ENCODE measurements around the gene ARHGEF16. TPM values are rescaled to one million over a fixed set of nuclear protein-coding genes. Genes with fewer than 3 reads are reported as not detected.
A peak's percentile ranks its signal among the peaks of the same experiment; 100 is the strongest.

ARHGEF16 gene
- polyA plus RNA-seq, 1 of the 3 experiments (the other 2 are of a cell fraction), result 0.18 TPM

GRCh38 chr1:3452866-3453175, 1.6 kb upstream of the ARHGEF16 start:
- no peaks in the 10 kb centered on the region for H3K27me3 ChIP-seq (ENCODE audit: insufficient read depth)
- TF ChIP-seq IRF3 (IDR thresholded peaks at IDR 0.05; ENCODE audit: low read depth, low read length), result no peak
- TF ChIP-seq YY1 (IDR thresholded peaks at IDR 0.05; ENCODE audit: low read depth), result no peak
- no peak for TF ChIP-seq RFX5 (IDR thresholded peaks at IDR 0.05; ENCODE audit: low read length)
- no peak for TF ChIP-seq SIN3A (IDR thresholded peaks at IDR 0.05; ENCODE audit: borderline replicate concordance, low read depth, low read length)
- no peak for TF ChIP-seq JUND (IDR thresholded peaks at IDR 0.05)
- TF ChIP-seq EZH2phosphoT487 (IDR thresholded peaks at IDR 0.05; ENCODE audit: borderline replicate concordance, low read depth), result no peak
- TF ChIP-seq TEAD4 (IDR thresholded peaks at IDR 0.05; ENCODE audit: borderline replicate concordance, insufficient read depth), result no peak
- no peak for TF ChIP-seq RAD21 (IDR thresholded peaks at IDR 0.05; ENCODE audit: low read length)
- no peak for TF ChIP-seq PBX3 (IDR thresholded peaks at IDR 0.05)
- no peak for TF ChIP-seq FOXM1 (IDR thresholded peaks at IDR 0.05; ENCODE audit: low read depth)
- no peak for TF ChIP-seq GABPA (IDR thresholded peaks at IDR 0.05; ENCODE audit: low read depth)
- no peaks in the 10 kb centered on the region for H3K36me3 ChIP-seq (replicated peaks in 1 of 2; ENCODE audit: control insufficient read depth in 1 of 2, insufficient read depth in 2 of 2, low read length in 1 of 2)
- H3K4me3 ChIP-seq (ENCODE audit: low read depth in 2 of 2, low read length in 1 of 2), result no peak overlapping the region; a peak in 1 of 4 replicates
- H3K4me1 ChIP-seq (ENCODE audit: control insufficient read depth in 1 of 2, insufficient read depth in 2 of 2, low read depth in 1 of 2, low read length in 1 of 2), result peaks cover 0 to 9% of the 10 kb centered on the region in 2 experiments; a peak in 1 of 4 replicates
- POLR2A ChIA-PET, result interaction anchor here (0.7 to 1.1 kb wide), 2 partner anchors 166 to 174 kb away, joined by 3 to 4 read pairs; no protein-coding TSS in a partner anchor
- no peaks in the 10 kb centered on the region for H4K20me1 ChIP-seq (ENCODE audit: insufficient read depth)
- no peaks in the 10 kb centered on the region for H3K9me3 ChIP-seq
- CTCF ChIA-PET, result interaction anchor here (0.5 to 4.1 kb wide), 80 partner anchors 10 to 1033 kb away, joined by 3 to 114 read pairs (median 6); partner anchors contain the start of genes CCDC27, DFFB, LRRC47 and TP73
- no peak overlapping the region for H3K27ac ChIP-seq (ENCODE audit: low read depth in 2 of 2, low read length in 1 of 2)
- WGBS (ENCODE audit: low lambda C conversion rate), result 35% methylated on average over 5 of the region's 5 CpGs
- H3F3A ChIP-seq (replicated peaks; ENCODE audit: insufficient read depth), result no peaks in the 10 kb centered on the region
- no peak overlapping the region for H2AFZ ChIP-seq (ENCODE audit: low read depth)
- no peak for DNase-seq
- H3K4me2 ChIP-seq, result no peak overlapping the region
- no peak overlapping the region for H3K9ac ChIP-seq
- no peaks in the 10 kb centered on the region for H3K79me2 ChIP-seq (ENCODE audit: insufficient read depth)
- no peaks in the 10 kb centered on the region for H3K9me2 ChIP-seq

GRCh38 chr1:3453203-3453761, 1.2 kb upstream of the ARHGEF16 start:
- WGBS (ENCODE audit: low lambda C conversion rate), result 2% methylated on average over 8 of the region's 18 CpGs
- no peak overlapping the region for H3K27ac ChIP-seq (ENCODE audit: low read depth in 2 of 2, low read length in 1 of 2)
- no peaks in the 10 kb centered on the region for H3K9me2 ChIP-seq
- no peak overlapping the region for H2AFZ ChIP-seq (ENCODE audit: low read depth)
- no peak overlapping the region for H3K4me2 ChIP-seq
- H3K79me2 ChIP-seq (ENCODE audit: insufficient read depth), result no peaks in the 10 kb centered on the region
- H3K9me3 ChIP-seq, result no peaks in the 10 kb centered on the region
- CTCF ChIA-PET, result interaction anchor here (0.5 to 4.1 kb wide), 84 partner anchors 11 to 1034 kb away, joined by 3 to 114 read pairs (median 6); partner anchors contain the start of genes CCDC27, DFFB, LRRC47 and TP73
- H3K9ac ChIP-seq, result no peak overlapping the region
- POLR2A ChIA-PET, result interaction anchor here (0.7 to 1.1 kb wide), 2 partner anchors 166 to 173 kb away, joined by 3 to 4 read pairs; no protein-coding TSS in a partner anchor
- H3K36me3 ChIP-seq (replicated peaks in 1 of 2; ENCODE audit: control insufficient read depth in 1 of 2, insufficient read depth in 2 of 2, low read length in 1 of 2), result no peaks in the 10 kb centered on the region
- H3F3A ChIP-seq (replicated peaks; ENCODE audit: insufficient read depth), result no peaks in the 10 kb centered on the region
- no peaks in the 10 kb centered on the region for H4K20me1 ChIP-seq (ENCODE audit: insufficient read depth)
- H3K4me1 ChIP-seq (ENCODE audit: control insufficient read depth in 1 of 2, insufficient read depth in 2 of 2, low read depth in 1 of 2, low read length in 1 of 2), result peaks cover 0 to 14% of the 10 kb centered on the region in 2 experiments; a peak in 1 of 4 replicates
- no peak overlapping the region; a peak in 1 of 4 replicates for H3K4me3 ChIP-seq (ENCODE audit: low read depth in 2 of 2, low read length in 1 of 2)
- TF ChIP-seq NRF1 (IDR thresholded peaks at IDR 0.05; ENCODE audit: low read depth, low read length), result no peak
- no peak for TF ChIP-seq FOXJ3 (CRISPR knock-in tag; IDR thresholded peaks at IDR 0.05)
- TF ChIP-seq CTCF (IDR thresholded peaks at IDR 0.05), result peak; percentile 75
- TF ChIP-seq SMC3 (IDR thresholded peaks at IDR 0.05; ENCODE audit: low read depth, low read length), result peak; percentile 72
- no peak for TF ChIP-seq ELF1 (IDR thresholded peaks at IDR 0.05)
- no peak for TF ChIP-seq RCOR1 (IDR thresholded peaks at IDR 0.05; ENCODE audit: low read length)
- TF ChIP-seq RAD21 (IDR thresholded peaks at IDR 0.05; ENCODE audit: low read length), result peak; percentile 92
- no peak for TF ChIP-seq GABPA (IDR thresholded peaks at IDR 0.05; ENCODE audit: low read depth)
- peak; percentile 93 for DNase-seq
- H3K27me3 ChIP-seq (ENCODE audit: insufficient read depth), result no peaks in the 10 kb centered on the region

All from SK-N-SH (cell line).